ENCODE data around the gene STRIP1. TPM values are rescaled to one million over a fixed set of nuclear protein-coding genes. Genes with fewer than 3 reads are reported as not detected.
"Not testable (repeated sequence)": the region's sequence is repeated elsewhere in the genome, so short reads cannot be mapped to it uniquely, and the experiment has no call there.

Gene STRIP1
- polyA plus RNA-seq, 6 donors from 2014 or later: 19.3 to 45.4 (median 24.1) TPM

GRCh38 chr1:110069404-110070281, 35.2 kb downstream of the STRIP1 start:
- DNase-seq: no peak
- peak; percentile 31 to 32 for ATAC-seq (ENCODE audit: low read depth in 2 of 2)
- no peaks in the 10 kb centered on the region for H3K9me3 Mint-ChIP-seq
- peak overlapping the region in 1 of 6 donors; percentile 61 for H3K27ac Mint-ChIP-seq
- H3K36me3 Mint-ChIP-seq: peaks cover 0 to 8% of the 10 kb centered on the region in 2 donors
- H3K4me1 Mint-ChIP-seq: peaks cover 12 to 30% (median 22%) of the 10 kb centered on the region in 3 donors
- H3K27me3 Mint-ChIP-seq: peaks cover 65 to 92% (median 81%) of the 10 kb centered on the region in 3 donors
- H3K4me3 Mint-ChIP-seq: peak overlapping the region; percentile 67 to 91 (median 75)

GRCh38 chr1:110070282-110070669, 35.9 kb downstream of the STRIP1 start:
- H3K27ac Mint-ChIP-seq: peak overlapping the region in 1 of 6 donors; percentile 61
- H3K27me3 Mint-ChIP-seq: peaks cover 70 to 92% (median 83%) of the 10 kb centered on the region in 3 donors
- ATAC-seq (ENCODE audit: low read depth in 2 of 2) (peak; percentile 22 to 28), DNase-seq (no peak)
- H3K36me3 Mint-ChIP-seq: peaks cover 0 to 8% of the 10 kb centered on the region in 2 donors
- H3K4me1 Mint-ChIP-seq: peaks cover 12 to 30% (median 22%) of the 10 kb centered on the region in 3 donors
- H3K9me3 Mint-ChIP-seq: no peaks in the 10 kb centered on the region
- H3K4me3 Mint-ChIP-seq: peak overlapping the region in 7 of 8 donors; percentile 67 to 91 (median 75)

GRCh38 chr1:110070671-110071242, 36.3 kb downstream of the STRIP1 start, which contains the start of gene ALX3:
ALX3 (minus strand) TSS chr1:110070672; CDS start chr1:110070612, 60 bp downstream.
- ATAC-seq (ENCODE audit: low read depth in 2 of 2) (no peak), DNase-seq (no peak)
- peaks cover 12 to 30% (median 22%) of the 10 kb centered on the region in 3 donors for H3K4me1 Mint-ChIP-seq
- H3K27me3 Mint-ChIP-seq: peaks cover 70 to 93% (median 83%) of the 10 kb centered on the region in 3 donors
- H3K4me3 Mint-ChIP-seq: peak within 1 kb of the TSS; percentile 67 to 91 (median 75)
- no peaks in the 10 kb centered on the region for H3K9me3 Mint-ChIP-seq
- peaks cover 0 to 8% of the 10 kb centered on the region in 2 donors for H3K36me3 Mint-ChIP-seq
- peak within 1 kb of the TSS in 1 of 6 donors; percentile 61 for H3K27ac Mint-ChIP-seq

GRCh38 chr1:110074166-110074565, 39.7 kb downstream of the STRIP1 start:
- Mint-ChIP-seq H3K9me3 (no peaks in the 10 kb centered on the region), H3K4me3 (no peak overlapping the region), H3K36me3 (no peaks in the 10 kb centered on the region), H3K27me3 (peaks cover 61 to 84% (median 80%) of the 10 kb centered on the region in 3 donors), H3K4me1 (peaks cover 4 to 11% (median 10%) of the 10 kb centered on the region in 3 donors), H3K27ac (no peak overlapping the region)
- DNase-seq (no peak), ATAC-seq (ENCODE audit: low read depth in 2 of 2) (no peak)

- ATAC-seq (ENCODE audit: low read depth in 2 of 2): no peak
- H3K27me3 Mint-ChIP-seq: peaks cover 54 to 87% (median 79%) of the 10 kb centered on the region in 3 donors
- H3K4me3 Mint-ChIP-seq: no peak overlapping the region
- no peak overlapping the region for H3K27ac Mint-ChIP-seq
- H3K9me3 Mint-ChIP-seq: no peaks in the 10 kb centered on the region
- no peak for DNase-seq
- no peaks in the 10 kb centered on the region for H3K4me1 Mint-ChIP-seq
- no peaks in the 10 kb centered on the region for H3K36me3 Mint-ChIP-seq
Observed at GRCh38 chr1:110076789-110077500, 42.5 kb downstream of the STRIP1 start.

- Mint-ChIP-seq H3K4me1 (peaks cover 13 to 14% (median 14%) of the 10 kb centered on the region in 3 donors), H3K27me3 (peaks cover 41 to 83% (median 76%) of the 10 kb centered on the region in 3 donors)
- H3K4me3 Mint-ChIP-seq; ATAC-seq (ENCODE audit: low read depth in 2 of 2); H3K27ac Mint-ChIP-seq; DNase-seq; H3K9me3 Mint-ChIP-seq; H3K36me3 Mint-ChIP-seq: not testable (repeated sequence)
Observed at GRCh38 chr1:110079995-110080394, 45.6 kb downstream of the STRIP1 start.

- DNase-seq (no peak), ATAC-seq (ENCODE audit: low read depth in 2 of 2) (no peak)
- Mint-ChIP-seq H3K4me1 (peaks cover 13 to 18% (median 14%) of the 10 kb centered on the region in 3 donors), H3K9me3 (no peaks in the 10 kb centered on the region), H3K27ac (no peak overlapping the region), H3K4me3 (peak overlapping the region in 2 of 8 donors; percentile 53 to 71), H3K27me3 (peaks cover 42 to 83% (median 75%) of the 10 kb centered on the region in 3 donors), H3K36me3 (no peaks in the 10 kb centered on the region)
Observed at GRCh38 chr1:110081061-110081460, 46.6 kb downstream of the STRIP1 start.

GRCh38 chr1:110082477-110082876, 48.1 kb downstream of the STRIP1 start:
- H3K27ac Mint-ChIP-seq: no peak overlapping the region
- H3K27me3 Mint-ChIP-seq: peaks cover 44 to 80% (median 78%) of the 10 kb centered on the region in 3 donors
- no peak for ATAC-seq (ENCODE audit: low read depth in 2 of 2)

GRCh38 chr1:110083061-110083865, 48.8 kb downstream of the STRIP1 start:
- Mint-ChIP-seq H3K36me3 (no peaks in the 10 kb centered on the region), H3K4me1 (peaks cover 18 to 20% (median 19%) of the 10 kb centered on the region in 3 donors), H3K4me3 (peak overlapping the region; percentile 80 to 96 (median 91)), H3K27me3 (peaks cover 44 to 84% (median 81%) of the 10 kb centered on the region in 3 donors), H3K9me3 (no peaks in the 10 kb centered on the region), H3K27ac (peak overlapping the region in 5 of 6 donors; percentile 4 to 44 (median 35))
- DNase-seq: no peak
- ATAC-seq (ENCODE audit: low read depth in 2 of 2): peak; percentile 25 to 32

More at GRCh38 chr1:110082477-110082876, 48.1 kb downstream of the STRIP1 start:
- no peak for DNase-seq
- peaks cover 13 to 18% (median 14%) of the 10 kb centered on the region in 3 donors for H3K4me1 Mint-ChIP-seq
- no peaks in the 10 kb centered on the region for H3K9me3 Mint-ChIP-seq
- H3K36me3 Mint-ChIP-seq: no peaks in the 10 kb centered on the region
- H3K4me3 Mint-ChIP-seq: peak overlapping the region; percentile 24 to 96 (median 82)

GRCh38 chr1:110083866-110084226, 49.4 kb downstream of the STRIP1 start:
- Mint-ChIP-seq H3K36me3 (no peaks in the 10 kb centered on the region), H3K27me3 (peaks cover 44 to 83% (median 75%) of the 10 kb centered on the region in 3 donors), H3K4me1 (peaks cover 20 to 22% (median 21%) of the 10 kb centered on the region in 3 donors), H3K27ac (peak overlapping the region in 3 of 6 donors; percentile 4 to 44 (median 19)), H3K4me3 (peak overlapping the region; percentile 80 to 96 (median 91)), H3K9me3 (no peaks in the 10 kb centered on the region)
- no peak for DNase-seq
- peak; percentile 21 to 22 for ATAC-seq (ENCODE audit: low read depth in 2 of 2)

GRCh38 chr1:110084227-110085078, 50.0 kb downstream of the STRIP1 start:
- Mint-ChIP-seq H3K4me3 (peak overlapping the region; percentile 80 to 96 (median 91)), H3K27ac (peak overlapping the region in 4 of 6 donors; percentile 4 to 85 (median 20)), H3K27me3 (peaks cover 38 to 83% (median 69%) of the 10 kb centered on the region in 3 donors), H3K4me1 (peaks cover 20 to 27% (median 21%) of the 10 kb centered on the region in 3 donors), H3K9me3 (no peaks in the 10 kb centered on the region), H3K36me3 (no peaks in the 10 kb centered on the region)
- DNase-seq (peak; percentile 42), ATAC-seq (ENCODE audit: low read depth in 2 of 2) (peak; percentile 73 to 74)

Measured in naive B cell (primary cell).